Activated CD4-positive, alpha-beta T cell treated with anti-CD3 and anti-CD28 coated beads, Interleukin-2, amount 50 U/mL, for 24 hours (primary cell): Measurements from ENCODE around the gene EREG.
"Not testable (repeated sequence)": the region's sequence is repeated elsewhere in the genome, so short reads cannot be mapped to it uniquely, and the experiment has no call there.

Source experiments
- DNase-seq, 2 donors: peaks; one replicate each; pipeline ENCODE4 v3.0.0-alpha.2; 2020; ENCODE audit warnings: low read depth in 1 of 2, low spot score in 1 of 2

EREG gene

GRCh38 chr4:74340421-74340820 is 24.5 kb upstream of the EREG start:
- not testable (repeated sequence) for DNase-seq

- no peak for DNase-seq
Measured at GRCh38 chr4:74344031-74344430, 20.9 kb upstream of the EREG start.

DNA sequence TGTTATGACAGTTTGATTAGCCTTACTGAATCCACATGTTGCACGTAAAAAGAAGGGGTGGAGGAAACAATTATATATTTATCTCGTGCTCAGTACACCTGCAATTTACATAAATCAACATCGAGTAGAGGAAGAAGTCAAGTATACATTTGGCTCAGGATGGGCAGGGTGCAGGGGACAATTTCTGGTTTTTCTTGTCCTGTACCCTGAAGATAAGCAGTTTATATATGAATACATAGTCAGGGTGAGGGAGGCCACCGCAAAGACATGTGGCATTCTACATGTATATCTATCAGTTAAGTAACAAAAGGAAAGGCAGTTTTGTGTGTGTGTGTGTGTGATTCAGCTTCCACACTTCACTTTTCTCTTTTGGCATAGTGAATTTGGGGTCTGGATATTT is 11.1 kb upstream of the EREG start:
- no peak for DNase-seq

DNA sequence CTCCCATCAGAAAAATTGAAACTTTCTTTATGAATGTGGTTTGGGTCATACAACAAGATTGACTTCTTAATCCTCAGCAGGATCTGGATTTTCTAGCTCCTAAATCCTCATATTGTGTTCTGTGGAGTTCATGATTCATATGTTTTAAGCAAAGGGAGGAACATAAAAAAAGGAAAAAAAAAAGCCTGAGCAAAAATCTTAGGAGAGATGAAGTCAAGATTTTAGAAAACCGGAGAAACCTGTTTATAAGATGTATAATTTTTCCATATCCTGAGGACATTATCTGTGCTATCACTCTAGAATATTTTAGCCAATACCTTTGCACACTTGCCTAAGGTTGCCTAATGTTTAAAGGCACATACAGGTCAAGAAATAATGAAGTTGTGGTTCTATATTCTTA is 7.0 kb upstream of the EREG start:
- no peak for DNase-seq

- DNase-seq: no peak
Measured at GRCh38 chr4:74361671-74362070, 3.3 kb upstream of the EREG start.

GRCh38 chr4:74362347-74362746 is 2.6 kb upstream of the EREG start:
- no peak for DNase-seq

DNA sequence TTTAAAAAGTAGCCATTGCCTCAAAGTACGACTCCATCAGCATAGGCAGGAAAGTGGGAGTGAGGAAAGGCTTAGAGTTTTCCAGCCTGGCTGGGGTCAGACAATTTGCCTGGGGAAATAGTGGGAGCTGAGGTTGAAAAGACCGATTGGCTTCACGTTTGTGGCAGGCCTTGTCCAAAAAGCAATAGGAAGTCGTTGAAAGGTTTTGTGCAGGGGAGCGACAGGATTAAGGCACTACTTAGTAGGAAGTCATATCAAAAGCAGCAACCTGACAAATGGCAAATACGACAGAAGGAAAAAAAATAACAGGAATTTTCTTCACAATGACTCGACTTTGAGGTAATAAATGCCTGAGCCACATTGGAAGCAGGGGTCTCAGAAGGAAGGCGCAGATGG is 691 bp upstream of the EREG start:
- DNase-seq: no peak

GRCh38 chr4:74365761-74366160 is 816 bp downstream of the EREG start:
- DNase-seq: no peak

DNA sequence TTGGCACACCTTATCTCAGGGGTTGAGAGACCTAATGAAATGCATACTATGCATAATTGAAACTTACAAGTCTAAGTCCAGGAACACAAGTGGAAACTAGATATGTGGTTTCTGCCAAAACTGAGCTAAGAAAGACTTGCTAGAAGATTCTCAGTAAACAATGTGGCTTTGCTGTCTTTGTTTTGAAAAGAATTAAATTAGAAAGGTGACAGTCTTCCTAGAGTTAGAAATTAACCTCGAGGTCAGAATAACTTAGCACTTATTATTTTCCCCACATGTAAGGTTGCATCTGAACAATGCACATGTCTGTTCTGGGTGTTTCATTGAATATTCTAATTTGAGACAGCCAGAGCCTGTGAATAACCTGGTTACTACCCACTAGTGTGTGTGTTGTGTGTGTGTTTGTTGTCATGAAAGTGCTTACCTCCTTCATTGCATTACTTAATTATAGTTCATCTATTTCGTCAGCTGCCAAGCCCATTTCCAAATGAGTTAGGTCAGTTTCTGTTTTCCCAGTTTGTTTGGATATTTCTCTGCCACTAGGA is 1.5 kb downstream of the EREG start:
- no peak for DNase-seq

DNA sequence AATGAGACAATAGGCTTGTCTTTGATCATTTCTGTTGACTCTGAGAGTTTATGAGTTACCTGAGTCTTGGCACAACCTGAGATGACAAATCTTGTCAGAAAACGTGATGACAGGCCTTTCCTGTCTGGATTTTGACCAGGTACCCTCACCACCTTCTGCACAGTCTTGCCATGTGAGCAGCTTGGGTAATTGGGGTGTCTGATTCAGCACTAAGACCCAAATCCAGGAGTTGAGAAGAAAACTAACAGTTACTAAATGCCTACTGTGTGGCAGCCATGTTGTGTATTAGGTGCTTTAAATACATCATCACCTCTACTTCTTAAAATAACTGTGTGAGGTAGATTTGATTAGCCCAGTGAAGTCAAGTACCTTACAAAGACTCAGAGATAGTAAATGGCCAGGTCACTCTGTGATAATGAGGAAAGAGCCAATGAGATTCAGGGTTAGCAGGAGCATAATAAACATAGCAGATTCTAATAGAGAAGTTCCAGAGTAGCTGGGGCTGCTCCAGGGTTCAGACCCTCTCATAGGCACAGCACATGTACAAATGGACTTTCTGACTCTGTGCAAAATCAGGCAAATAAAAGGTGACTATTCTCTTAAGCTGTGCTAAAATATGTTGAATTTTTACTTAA is 2.8 kb downstream of the EREG start:
- DNase-seq: no peak

- DNase-seq: no peak
Measured at GRCh38 chr4:74368596-74368995, 3.7 kb downstream of the EREG start.

DNA sequence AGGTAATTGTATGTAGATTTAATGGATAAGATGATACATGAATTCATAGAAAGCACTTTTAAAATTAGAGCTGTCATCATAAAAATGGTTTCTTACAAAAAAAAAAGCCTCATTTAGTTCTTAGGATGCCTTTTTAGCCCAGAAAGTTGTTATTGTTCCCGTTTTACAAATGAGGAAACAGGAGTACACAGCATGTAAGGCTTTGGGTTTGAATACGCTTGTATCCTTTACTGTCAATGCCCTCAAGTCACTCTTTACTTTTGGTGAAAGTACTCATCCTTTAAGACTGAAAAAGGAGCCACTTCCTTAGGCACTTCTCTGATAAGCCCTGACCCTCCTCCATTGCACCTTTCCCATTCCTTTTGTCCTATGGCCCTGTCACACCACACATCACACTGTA is 4.9 kb downstream of the EREG start:
- DNase-seq: no peak

DNA sequence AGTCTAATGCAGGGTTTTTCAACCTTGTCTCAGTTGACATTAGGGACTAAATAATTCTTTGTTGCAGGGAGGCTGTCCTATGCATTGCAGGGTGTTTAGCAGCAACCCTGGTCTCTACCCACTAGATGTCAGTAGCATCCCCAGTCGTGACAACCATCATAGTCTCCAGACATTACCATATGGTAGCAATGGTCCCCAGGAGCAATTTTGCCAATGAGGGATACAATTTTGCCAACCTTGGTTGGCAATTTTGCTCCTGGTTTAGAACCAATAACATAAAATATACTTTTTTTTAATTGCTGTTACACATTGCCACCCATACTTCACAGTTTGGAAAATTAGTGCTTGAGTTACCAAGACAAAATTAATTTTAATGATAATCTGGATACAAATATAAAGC is 6.0 kb downstream of the EREG start:
- peak in 1 of 2 donors; percentile 30 for DNase-seq

DNA sequence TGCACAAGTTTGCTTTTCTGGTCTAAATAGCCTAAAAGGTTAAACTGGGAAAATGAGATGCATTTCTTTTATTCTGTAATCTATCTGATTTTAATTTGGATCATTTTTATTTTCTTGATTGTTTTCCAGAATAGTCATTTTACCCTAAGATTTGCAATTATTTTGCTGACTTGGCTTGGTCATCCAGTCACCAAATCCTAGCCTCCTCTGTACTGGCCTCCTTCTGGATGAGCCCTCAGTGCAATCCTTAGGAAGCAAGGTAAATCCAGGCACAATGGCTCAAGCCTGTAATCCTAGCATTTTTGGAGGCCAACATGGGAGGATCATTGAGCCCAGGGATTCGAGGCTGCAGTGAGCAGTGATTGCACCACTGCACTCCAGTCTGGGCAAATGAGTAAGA is 9.2 kb downstream of the EREG start:
- DNase-seq: no peak

- no peak for DNase-seq
Measured at GRCh38 chr4:74374561-74375327, 9.8 kb downstream of the EREG start.

DNA sequence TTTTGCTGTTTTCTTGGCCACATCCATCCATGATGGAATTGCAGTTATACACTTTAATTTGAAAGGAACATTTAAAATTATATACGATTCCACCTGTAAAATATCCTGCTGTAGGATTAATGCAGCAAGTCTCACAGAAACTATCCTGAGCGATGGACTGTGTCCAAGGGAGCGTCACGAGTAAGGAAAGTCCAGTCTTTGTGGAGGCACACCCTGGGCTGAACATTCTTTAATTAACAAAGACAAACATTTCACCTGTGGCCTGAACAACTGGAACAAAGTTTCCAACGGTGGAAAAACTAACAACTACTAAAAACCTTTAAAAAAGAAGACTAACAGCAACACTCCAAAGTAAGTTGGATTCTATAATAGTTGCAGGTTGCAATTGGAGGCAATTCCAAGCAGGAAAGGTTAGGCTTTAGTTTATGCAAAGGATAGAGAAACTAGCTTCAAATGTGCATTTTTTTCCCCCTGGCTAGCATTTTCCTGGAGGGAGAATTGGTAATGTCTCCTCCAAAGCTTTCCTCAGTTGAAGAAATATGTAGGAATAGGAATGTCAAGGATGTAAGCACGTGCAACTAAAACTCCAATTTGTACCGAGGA is 11.0 kb downstream of the EREG start:
- DNase-seq: no peak

- DNase-seq: no peak
Measured at GRCh38 chr4:74376888-74377483, 12.0 kb downstream of the EREG start.

GRCh38 chr4:74377714-74378113 is 12.8 kb downstream of the EREG start:
- no peak for DNase-seq

DNA sequence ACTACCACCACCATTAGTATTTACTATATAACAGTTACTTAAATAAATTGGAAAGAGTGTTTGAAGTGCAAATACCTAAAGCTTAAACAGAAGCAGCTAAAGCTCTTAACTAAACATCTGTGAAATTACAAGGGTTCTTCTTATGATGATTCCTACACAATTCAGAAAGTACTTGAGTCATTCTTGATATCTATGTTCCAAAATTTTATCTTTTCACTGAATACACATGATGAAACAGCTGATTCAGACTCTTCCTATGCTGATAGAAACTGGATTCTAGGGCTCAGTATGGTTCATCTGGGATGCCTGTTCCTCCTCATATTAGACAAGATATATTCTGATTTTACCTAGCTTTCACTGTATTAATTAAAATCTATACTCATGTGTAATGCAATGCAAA is 13.6 kb downstream of the EREG start:
- no peak for DNase-seq

DNA sequence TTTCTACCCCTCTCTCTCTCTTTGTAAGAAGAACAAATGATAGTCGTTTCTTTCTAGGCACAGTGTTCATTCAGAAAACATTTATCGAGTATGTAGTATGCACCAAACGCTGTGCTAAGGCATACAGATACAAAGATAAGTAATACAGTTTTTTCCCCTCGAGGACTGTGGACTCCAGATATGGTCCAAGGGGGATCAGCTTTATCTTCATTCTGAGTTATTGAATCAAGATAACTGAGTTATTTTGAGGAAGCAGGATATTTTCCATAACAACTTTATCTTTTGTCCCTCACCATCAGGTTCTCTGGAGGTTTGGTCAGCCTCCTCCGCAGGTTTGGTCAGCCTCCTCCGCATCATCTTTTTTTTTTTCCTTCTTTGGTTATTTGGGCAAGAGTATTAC is 15.0 kb downstream of the EREG start:
- no peak for DNase-seq

- no peak for DNase-seq
Measured at GRCh38 chr4:74385386-74385785, 20.4 kb downstream of the EREG start.

- DNase-seq: no peak
Measured at GRCh38 chr4:74386159-74386558, 21.2 kb downstream of the EREG start.
